GM10266 (cell line): ENCODE results near the gene ZNF771.
A peak's percentile ranks its signal among the peaks of the same experiment; 100 is the strongest.

Experiments used
- DNase-seq: peaks from one replicate; pipeline ENCODE4 v3.0.0; 2012; ENCODE audit errors: extremely low spot score
- TF ChIP-seq, protein P1 (sequence below): IDR thresholded peaks from 2 replicates; pipeline ENCODE4 v1.5.1; 2012; ENCODE audit warnings: mild to moderate bottlenecking, low read depth; ENCODE audit not compliant: control insufficient read depth, insufficient read depth; ENCODE audit errors: missing control alignments

The ZNF771 gene

GRCh38 chr16:30376461-30376902, 30.9 kb upstream of the ZNF771 start:
- no peak for DNase-seq
- TF ChIP-seq, protein P1, sequence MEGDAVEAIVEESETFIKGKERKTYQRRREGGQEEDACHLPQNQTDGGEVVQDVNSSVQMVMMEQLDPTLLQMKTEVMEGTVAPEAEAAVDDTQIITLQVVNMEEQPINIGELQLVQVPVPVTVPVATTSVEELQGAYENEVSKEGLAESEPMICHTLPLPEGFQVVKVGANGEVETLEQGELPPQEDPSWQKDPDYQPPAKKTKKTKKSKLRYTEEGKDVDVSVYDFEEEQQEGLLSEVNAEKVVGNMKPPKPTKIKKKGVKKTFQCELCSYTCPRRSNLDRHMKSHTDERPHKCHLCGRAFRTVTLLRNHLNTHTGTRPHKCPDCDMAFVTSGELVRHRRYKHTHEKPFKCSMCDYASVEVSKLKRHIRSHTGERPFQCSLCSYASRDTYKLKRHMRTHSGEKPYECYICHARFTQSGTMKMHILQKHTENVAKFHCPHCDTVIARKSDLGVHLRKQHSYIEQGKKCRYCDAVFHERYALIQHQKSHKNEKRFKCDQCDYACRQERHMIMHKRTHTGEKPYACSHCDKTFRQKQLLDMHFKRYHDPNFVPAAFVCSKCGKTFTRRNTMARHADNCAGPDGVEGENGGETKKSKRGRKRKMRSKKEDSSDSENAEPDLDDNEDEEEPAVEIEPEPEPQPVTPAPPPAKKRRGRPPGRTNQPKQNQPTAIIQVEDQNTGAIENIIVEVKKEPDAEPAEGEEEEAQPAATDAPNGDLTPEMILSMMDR = no peak

- DNase-seq = no peak
- TF ChIP-seq, protein P1 = no peak
These were observed 30.2 kb upstream of the ZNF771 start for GRCh38 chr16:30377050-30377811.

- DNase-seq = peak; percentile 77
- TF ChIP-seq, protein P1 = no peak
These were observed 29.6 kb upstream of the ZNF771 start for GRCh38 chr16:30377812-30378235.

GRCh38 chr16:30378236-30379157, 28.9 kb upstream of the ZNF771 start:
- TF ChIP-seq, protein P1 = no peak
- DNase-seq = peak; percentile 97

DNA sequence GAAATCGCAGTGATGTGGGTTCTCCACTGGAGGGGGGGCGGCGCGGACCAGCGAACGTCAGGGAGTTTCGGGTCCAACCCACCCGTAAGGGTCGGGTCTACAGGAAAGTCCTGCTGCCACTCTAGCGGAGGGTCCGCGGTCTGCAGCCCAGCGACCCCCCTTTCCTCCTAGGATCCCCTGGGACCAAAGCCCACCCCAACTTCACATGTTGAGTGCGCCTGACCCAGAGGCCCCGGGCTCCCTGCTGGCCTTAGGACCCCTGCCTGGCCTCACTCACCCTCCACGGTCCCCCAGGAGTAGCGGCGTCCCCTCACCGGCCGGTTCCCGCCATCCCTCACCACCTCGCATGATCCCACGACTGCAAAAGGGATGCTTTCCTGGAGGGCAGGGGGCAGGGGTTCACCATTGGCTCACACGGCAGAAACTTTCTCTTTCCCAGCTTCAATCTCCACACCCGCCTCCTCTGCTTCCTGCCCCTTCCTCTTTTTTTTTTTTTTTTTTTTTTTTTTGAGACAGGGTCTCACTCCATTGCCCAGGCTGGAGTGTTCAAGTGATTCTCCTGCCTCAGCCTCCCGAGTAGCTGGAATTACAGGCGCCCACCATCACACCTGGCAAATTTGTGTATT, 28.1 kb upstream of the ZNF771 start:
- DNase-seq = no peak
- TF ChIP-seq, protein P1 = no peak

DNA sequence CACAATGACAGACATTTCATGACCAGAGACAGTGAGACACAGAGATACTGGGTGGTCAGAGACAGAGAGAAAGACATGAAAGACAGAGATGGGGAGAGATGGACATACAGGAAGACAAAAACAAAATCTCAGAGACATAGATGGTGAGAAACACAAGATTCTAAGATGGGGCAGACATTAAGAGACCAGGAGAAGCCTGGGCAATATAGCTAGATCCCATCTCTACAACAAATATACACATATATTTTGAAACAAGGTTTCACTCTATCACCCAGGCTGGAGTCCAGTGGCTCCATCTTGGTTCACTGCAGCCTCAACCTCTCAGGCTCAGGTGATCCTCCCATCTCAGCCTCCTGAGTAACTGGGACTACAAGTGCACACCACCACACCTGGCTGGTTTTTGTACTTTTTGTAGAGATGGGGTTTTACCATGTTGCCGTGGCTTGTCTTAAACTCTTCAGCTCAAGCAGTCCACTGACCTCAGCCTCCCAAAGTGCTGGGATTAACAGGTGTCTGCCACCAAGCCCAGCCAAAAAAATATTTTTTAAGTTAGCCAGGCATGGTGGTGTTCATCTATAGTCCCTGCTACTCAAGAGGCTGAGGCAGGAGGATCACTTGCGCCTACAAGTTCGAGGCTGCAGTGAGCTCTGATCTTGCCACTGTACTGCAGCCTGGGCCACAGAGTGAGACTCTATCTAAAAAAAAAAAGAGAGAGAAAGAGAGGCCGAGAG, 27.2 kb upstream of the ZNF771 start:
- TF ChIP-seq, protein P1 = no peak
- DNase-seq = no peak
